OCI-LY7 (cell line): ENCODE measurements around the gene HTR7. TPM values are rescaled to one million over a fixed set of nuclear protein-coding genes. Genes with fewer than 3 reads are reported as not detected.

Experiments used
- BruUV-seq: library from RNA; stranded (reverse); fragments of 400-500 nt; replicated peaks from 2 replicates; lab custom pipeline; 2021; lab: Mats Ljungman, UMichigan
- CTCF ChIA-PET: fragments of 300-600 bp; sonication (Branson Sonifier 250); formaldehyde crosslinking; loops from one replicate; lab custom pipeline; 2022; ENCODE audit warnings: antibody characterized with exemption; ENCODE audit not compliant: unreplicated experiment; lab: Charles Lee
- POLR2A ChIA-PET: fragments of 300-600 bp; sonication (Branson Sonifier 250); formaldehyde crosslinking; loops from one replicate; lab custom pipeline; 2022; ENCODE audit warnings: antibody characterized with exemption; lab: Charles Lee
- DNase-seq: peaks from one replicate; pipeline ENCODE4 v3.0.0-alpha.2; 2015; ENCODE audit warnings: low spot score
- H2AFZ ChIP-seq: fragments of 200-600 bp; sonication (generic), shearing (Covaris generic); 2 replicates; pipeline ENCODE4 v1.6.1; 2014; ENCODE audit warnings: mild to moderate bottlenecking, antibody characterized with exemption, low read length, moderate library complexity
- H3K27ac ChIP-seq: fragments of 200-600 bp; sonication (generic); 2 replicates; pipeline ENCODE4 v1.5.1; 2014; ENCODE audit warnings: mixed run types, low read depth, mild to moderate bottlenecking, moderate library complexity, low read length, inconsistent platforms; ENCODE audit not compliant: poor library complexity, severe bottlenecking
- H3K36me3 ChIP-seq: fragments of 200-600 bp; sonication (generic); 2 replicates; pipeline ENCODE4 v1.6.1; 2014; ENCODE audit warnings: mild to moderate bottlenecking, antibody characterized with exemption, low read length, moderate library complexity, mixed read lengths; ENCODE audit not compliant: insufficient read depth
- H3K4me1 ChIP-seq: fragments of 200-600 bp; sonication (generic); 2 replicates; pipeline ENCODE4 v1.5.1; 2014; ENCODE audit warnings: mild to moderate bottlenecking, low read length; ENCODE audit not compliant: insufficient read depth, poor library complexity, severe bottlenecking
- H3K4me2 ChIP-seq: fragments of 200-600 bp; sonication (generic); 2 replicates; pipeline ENCODE4 v1.6.1; 2014; ENCODE audit warnings: mild to moderate bottlenecking, low read length
- H3K4me3 ChIP-seq: fragments of 200-600 bp; sonication (generic); 2 replicates; pipeline ENCODE4 v1.5.1; 2014; ENCODE audit warnings: mild to moderate bottlenecking, low read depth, low read length; ENCODE audit not compliant: poor library complexity, severe bottlenecking
- H3K79me2 ChIP-seq: fragments of 200-600 bp; sonication (generic); 2 replicates; pipeline ENCODE4 v1.6.1; 2016; ENCODE audit warnings: low read depth, mild to moderate bottlenecking, low read length, moderate library complexity, mixed read lengths; ENCODE audit not compliant: insufficient read depth
- H3K9me2 ChIP-seq: fragments of 200-600 bp; sonication (generic); 2 replicates; pipeline ENCODE4 v1.6.1; 2016; ENCODE audit warnings: mild to moderate bottlenecking, low read length, mixed read lengths; ENCODE audit not compliant: insufficient read depth
- H3K9me3 ChIP-seq: fragments of 200-600 bp; sonication (generic); 2 replicates; pipeline ENCODE4 v1.6.1; 2014; ENCODE audit warnings: mild to moderate bottlenecking, mixed run types, low read length, mixed read lengths
- H4K20me1 ChIP-seq: fragments of 200-600 bp; sonication (generic); 2 replicates; pipeline ENCODE4 v1.6.1; 2014; ENCODE audit warnings: mild to moderate bottlenecking, antibody characterized with exemption, low read length, moderate library complexity, mixed read lengths; ENCODE audit not compliant: insufficient read depth
- CTCF ChIP-seq: fragments of 200-600 bp; sonication (generic); conservative IDR thresholded peaks from 2 replicates; pipeline ENCODE4 v1.5.1; 2014; ENCODE audit warnings: mild to moderate bottlenecking, antibody characterized with exemption, low read length, moderate library complexity, mixed read lengths
- EZH2phosphoT487 ChIP-seq: fragments of 200-600 bp; sonication (generic); IDR thresholded peaks from 2 replicates; pipeline ENCODE4 v1.6.1; 2018; ENCODE audit warnings: low read depth, borderline replicate concordance, mild to moderate bottlenecking, mixed run types, antibody characterized with exemption, low read length, moderate library complexity, mixed read lengths
- intact Hi-C: fragments of 100-400 bp; cut with micrococcal nuclease; formaldehyde crosslinking; loops from one replicate; pipeline ENCODE4 v1.10.0; 2022; ENCODE audit not compliant: unreplicated experiment
- total RNA-seq, 2 experiments: library from RNA; depleted of rRNA in 1 of 2; stranded (reverse); fragments of >200 nt in 1 of 2; shearing (Covaris generic) in 1 of 2; gene quantifications; 2 replicates each; pipeline ENCODE4 v1.2.3, GENCODE V29; 2014 to 2022

HTR7 gene
- total RNA-seq, 2 experiments from 2014 or later: 0.10 TPM; not detected in 1

- no peak overlapping the region for H3K27ac ChIP-seq
- peaks cover 13% of the 10 kb centered on the region for H3K4me1 ChIP-seq
- ChIA-PET POLR2A (interaction anchor here (0.8 to 1.5 kb wide), 2 partner anchors 117 to 1051 kb away, joined by 4 read pairs; partner anchors contain the start of gene BTAF1), CTCF (no interaction called here)
- TSS peak; percentile 65 for BruUV-seq
- peaks cover 11% of the 10 kb centered on the region; the same call in 1 of the 2 replicates for H3K9me3 ChIP-seq
- peaks cover 27% of the 10 kb centered on the region for H3K36me3 ChIP-seq
- no peaks in the 10 kb centered on the region for H4K20me1 ChIP-seq
- intact Hi-C loops: loop anchor here (10.0 kb wide), 1 partner anchor 922 kb away; the partner anchor contains the start of gene TNKS2
- peak overlapping the region; percentile 99; the same call in 1 of the 2 replicates for H2AFZ ChIP-seq
- TF ChIP-seq EZH2phosphoT487 (no peak), CTCF (no peak)
- no peaks in the 10 kb centered on the region for H3K9me2 ChIP-seq
- H3K4me3 ChIP-seq: peak overlapping the region; percentile 89
- DNase-seq: no peak
- peak overlapping the region; percentile 67 for H3K4me2 ChIP-seq
- peaks cover 34% of the 10 kb centered on the region for H3K79me2 ChIP-seq
Observed at GRCh38 chr10:90872648-90873020, 14.8 kb upstream of the HTR7 start.

GRCh38 chr10:90871766-90872647, 14.2 kb upstream of the HTR7 start, which contains the start of gene RPP30:
Gene RPP30 (plus strand): TSS chr10:90871974. CDS start chr10:90871987, 13 bp downstream.
- Histone ChIP-seq H3K4me3 (peak within 1 kb of the TSS; percentile 89), H3K9me2 (no peaks in the 10 kb centered on the region)
- intact Hi-C loops: loop anchor here (10.0 kb wide), 1 partner anchor 923 kb away; the partner anchor contains the start of gene TNKS2

More at GRCh38 chr10:90871766-90872647, 14.2 kb upstream of the HTR7 start, which contains the start of gene RPP30:
- BruUV-seq: no TSS peak
- Histone ChIP-seq H3K27ac (peak within 1 kb of the TSS; percentile 52), H2AFZ (peak within 1 kb of the TSS; percentile 99), H3K4me2 (peak within 1 kb of the TSS; percentile 67), H4K20me1 (no peaks in the 10 kb centered on the region), H3K4me1 (peaks cover 13% of the 10 kb centered on the region), H3K79me2 (peaks cover 34% of the 10 kb centered on the region), H3K9me3 (peaks cover 11% of the 10 kb centered on the region; the same call in 1 of the 2 replicates), H3K36me3 (peaks cover 20% of the 10 kb centered on the region)
- ChIA-PET POLR2A (interaction anchor here (0.5 to 1.5 kb wide), 8 partner anchors 8 to 1052 kb away, joined by 3 to 5 read pairs (median 4); partner anchors contain the start of gene BTAF1), CTCF (no interaction called here)
- TF ChIP-seq EZH2phosphoT487 (no peak), CTCF (no peak)
- DNase-seq: peak; percentile 79
